Lower leg skin (tissue), 3 donors: Measurements from ENCODE around the gene MMP24.
"Not testable (repeated sequence)": the region's sequence is repeated elsewhere in the genome, so short reads cannot be mapped to it uniquely, and the experiment has no call there.

Experiments
- POLR2A ChIP-seq, 2 donors: fragments of 450-650 bp; IDR thresholded peaks; one replicate each; pipeline ENCODE4 v1.6.1; 2016 to 2017; ENCODE audit warnings: antibody characterized with exemption in 2 of 2, mild to moderate bottlenecking in 1 of 2, moderate library complexity in 1 of 2
- TF ChIP-seq, protein P1 (sequence below), 3 donors: fragments of 450-650 bp; IDR thresholded peaks; one replicate each; pipeline ENCODE4 v1.5.1; 2016; ENCODE audit warnings: antibody characterized with exemption in 3 of 3, mild to moderate bottlenecking in 3 of 3, moderate library complexity in 2 of 3

GRCh38 chr20:35315632-35316020, 89.1 kb downstream of the MMP24 start:
- TF ChIP-seq, protein P1, sequence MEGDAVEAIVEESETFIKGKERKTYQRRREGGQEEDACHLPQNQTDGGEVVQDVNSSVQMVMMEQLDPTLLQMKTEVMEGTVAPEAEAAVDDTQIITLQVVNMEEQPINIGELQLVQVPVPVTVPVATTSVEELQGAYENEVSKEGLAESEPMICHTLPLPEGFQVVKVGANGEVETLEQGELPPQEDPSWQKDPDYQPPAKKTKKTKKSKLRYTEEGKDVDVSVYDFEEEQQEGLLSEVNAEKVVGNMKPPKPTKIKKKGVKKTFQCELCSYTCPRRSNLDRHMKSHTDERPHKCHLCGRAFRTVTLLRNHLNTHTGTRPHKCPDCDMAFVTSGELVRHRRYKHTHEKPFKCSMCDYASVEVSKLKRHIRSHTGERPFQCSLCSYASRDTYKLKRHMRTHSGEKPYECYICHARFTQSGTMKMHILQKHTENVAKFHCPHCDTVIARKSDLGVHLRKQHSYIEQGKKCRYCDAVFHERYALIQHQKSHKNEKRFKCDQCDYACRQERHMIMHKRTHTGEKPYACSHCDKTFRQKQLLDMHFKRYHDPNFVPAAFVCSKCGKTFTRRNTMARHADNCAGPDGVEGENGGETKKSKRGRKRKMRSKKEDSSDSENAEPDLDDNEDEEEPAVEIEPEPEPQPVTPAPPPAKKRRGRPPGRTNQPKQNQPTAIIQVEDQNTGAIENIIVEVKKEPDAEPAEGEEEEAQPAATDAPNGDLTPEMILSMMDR (IDR thresholded peaks at IDR 0.05), result not testable (repeated sequence)
- not testable (repeated sequence) for TF ChIP-seq POLR2A (IDR thresholded peaks at IDR 0.05)
